22Rv1 (cell line): ENCODE results near the gene CCDC7.
"Not testable (repeated sequence)": the region's sequence is repeated elsewhere in the genome, so short reads cannot be mapped to it uniquely, and the experiment has no call there.

Source experiments
- CTCF ChIP-seq: fragments of 450-650 bp; IDR thresholded peaks from 2 replicates; pipeline ENCODE4 v1.5.1; 2017; ENCODE audit warnings: mild to moderate bottlenecking
- ZFX ChIP-seq: fragments of 450-650 bp; IDR thresholded peaks from 2 replicates; pipeline ENCODE4 v1.6.1; 2017; ENCODE audit warnings: antibody characterized with exemption, borderline replicate concordance

GRCh38 chr10:32397163-32397562 is 48.8 kb upstream of the CCDC7 start:
- not testable (repeated sequence) for TF ChIP-seq CTCF, ZFX
